ENCODE results near the gene MYH6. TPM values are rescaled to one million over a fixed set of nuclear protein-coding genes. Genes with fewer than 3 reads are reported as not detected.
"Not testable (repeated sequence)": the region's sequence is repeated elsewhere in the genome, so short reads cannot be mapped to it uniquely, and the experiment has no call there.

The MYH6 gene
- total and polyA plus RNA-seq, 12 donors: 76.6 to 7,525 (median 314) TPM

DNA sequence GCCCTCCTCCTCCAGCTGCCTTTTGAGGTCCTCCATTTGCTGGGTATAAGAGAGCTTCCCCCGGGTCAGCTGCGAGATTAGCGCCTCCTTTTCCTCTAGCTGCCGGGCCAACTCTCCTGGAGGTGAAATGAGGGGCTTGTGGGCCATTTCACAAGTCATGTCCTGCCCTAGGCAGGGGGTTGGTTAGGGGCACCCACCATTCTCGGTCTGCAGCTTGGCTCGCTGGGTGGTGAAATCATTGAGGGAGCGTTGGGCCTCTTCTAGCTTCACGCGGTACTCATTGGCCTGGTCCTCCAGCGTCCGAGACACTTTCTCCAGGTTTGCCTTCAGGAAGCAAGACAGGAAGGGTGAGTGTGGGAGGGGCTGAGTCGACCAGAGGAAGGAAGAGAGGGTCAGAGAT is 18.7 kb downstream of the MYH6 start:
- H3K27ac ChIP-seq: no peak overlapping the region
- H3K36me3 ChIP-seq: peaks cover 0 to 94% (median 5%) of the 10 kb centered on the region in 9 donors
- H3K9me3 ChIP-seq: no peaks in the 10 kb centered on the region
- ATAC-seq (peak in 1 of 8 donors; percentile 1), DNase-seq (no peak)
- no peak overlapping the region for H3K4me3 ChIP-seq
- TF ChIP-seq, protein P1, sequence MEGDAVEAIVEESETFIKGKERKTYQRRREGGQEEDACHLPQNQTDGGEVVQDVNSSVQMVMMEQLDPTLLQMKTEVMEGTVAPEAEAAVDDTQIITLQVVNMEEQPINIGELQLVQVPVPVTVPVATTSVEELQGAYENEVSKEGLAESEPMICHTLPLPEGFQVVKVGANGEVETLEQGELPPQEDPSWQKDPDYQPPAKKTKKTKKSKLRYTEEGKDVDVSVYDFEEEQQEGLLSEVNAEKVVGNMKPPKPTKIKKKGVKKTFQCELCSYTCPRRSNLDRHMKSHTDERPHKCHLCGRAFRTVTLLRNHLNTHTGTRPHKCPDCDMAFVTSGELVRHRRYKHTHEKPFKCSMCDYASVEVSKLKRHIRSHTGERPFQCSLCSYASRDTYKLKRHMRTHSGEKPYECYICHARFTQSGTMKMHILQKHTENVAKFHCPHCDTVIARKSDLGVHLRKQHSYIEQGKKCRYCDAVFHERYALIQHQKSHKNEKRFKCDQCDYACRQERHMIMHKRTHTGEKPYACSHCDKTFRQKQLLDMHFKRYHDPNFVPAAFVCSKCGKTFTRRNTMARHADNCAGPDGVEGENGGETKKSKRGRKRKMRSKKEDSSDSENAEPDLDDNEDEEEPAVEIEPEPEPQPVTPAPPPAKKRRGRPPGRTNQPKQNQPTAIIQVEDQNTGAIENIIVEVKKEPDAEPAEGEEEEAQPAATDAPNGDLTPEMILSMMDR (IDR thresholded peaks at IDR 0.05): no peak
- intact Hi-C loops (cut with DNase I): loop anchor here in 2 of 10 donors (10.0 kb wide), 2 partner anchors 65 to 125 kb away; no protein-coding TSS in a partner anchor
- no peaks in the 10 kb centered on the region for H3K27me3 ChIP-seq
- peaks cover 0 to 10% (median 0%) of the 10 kb centered on the region in 9 donors for H3K4me1 ChIP-seq
- WGBS, 2 donors: 58 to 59% methylated on average over 12 of the region's 12 CpGs

DNA sequence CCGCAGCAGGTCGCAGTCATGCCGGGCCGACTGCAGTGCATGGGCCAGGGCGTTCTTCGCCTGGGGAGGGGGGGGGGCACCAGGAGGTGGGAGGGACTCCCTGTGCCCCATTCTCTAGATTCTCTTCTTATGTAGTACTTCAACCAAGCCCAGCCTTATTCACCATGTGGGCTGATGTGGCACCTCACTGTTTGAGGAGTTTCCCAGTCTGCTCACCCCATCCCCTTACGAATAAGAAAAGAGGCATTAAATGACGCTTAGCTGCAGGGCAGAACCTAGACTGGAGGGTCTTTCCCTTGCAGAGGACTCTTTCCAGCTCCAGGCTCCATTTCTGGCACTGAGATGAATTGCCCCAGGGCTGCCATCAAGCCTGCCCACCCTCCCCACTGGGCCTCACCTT is 19.1 kb downstream of the MYH6 start:
- ATAC-seq (no peak), DNase-seq (no peak)
- TF ChIP-seq, protein P1 (IDR thresholded peaks at IDR 0.05): no peak
- 78 to 81% methylated on average over 8 of the region's 8 CpGs for WGBS, 2 donors
- H3K9me3 ChIP-seq: no peaks in the 10 kb centered on the region
- intact Hi-C loops (cut with DNase I): loop anchor here in 2 of 10 donors (10.0 kb wide), 2 partner anchors 66 to 124 kb away; no protein-coding TSS in a partner anchor
- H3K27me3 ChIP-seq: no peaks in the 10 kb centered on the region
- H3K4me3 ChIP-seq: no peak overlapping the region
- no peak overlapping the region for H3K27ac ChIP-seq
- H3K36me3 ChIP-seq: peaks cover 0 to 94% (median 5%) of the 10 kb centered on the region in 9 donors
- H3K4me1 ChIP-seq: peaks cover 0 to 13% (median 0%) of the 10 kb centered on the region in 9 donors

GRCh38 chr14:23387916-23388882 is 19.9 kb downstream of the MYH6 start:
- Histone ChIP-seq H3K36me3 (peaks cover 0 to 92% (median 5%) of the 10 kb centered on the region in 9 donors), H3K4me1 (peaks cover 0 to 13% (median 0%) of the 10 kb centered on the region in 9 donors), H3K27ac (no peak overlapping the region), H3K27me3 (no peaks in the 10 kb centered on the region), H3K4me3 (no peak overlapping the region), H3K9me3 (no peaks in the 10 kb centered on the region)
- DNase-seq: no peak
- WGBS, 2 donors: 66 to 67% methylated on average over 26 of the region's 26 CpGs
- intact Hi-C loops (cut with DNase I): loop anchor here in 2 of 10 donors (10.0 kb wide), 2 partner anchors 67 to 123 kb away; no protein-coding TSS in a partner anchor
- peak in 2 of 8 donors; percentile 2 to 7 for ATAC-seq
- TF ChIP-seq, protein P1 (IDR thresholded peaks at IDR 0.05): no peak

GRCh38 chr14:23386999-23387398 is 21.1 kb downstream of the MYH6 start:
- TF ChIP-seq, protein P1 (IDR thresholded peaks at IDR 0.05): no peak
- peaks cover 0 to 93% (median 8%) of the 10 kb centered on the region in 9 donors for H3K36me3 ChIP-seq
- 83 to 89% methylated on average over 1 of the region's 1 CpG for WGBS, 2 donors

GRCh38 chr14:23386266-23386657 is 21.8 kb downstream of the MYH6 start:
- DNase-seq, H3K27ac ChIP-seq, H3K9me3 ChIP-seq, H3K4me3 ChIP-seq, ATAC-seq, H3K27me3 ChIP-seq: not testable (repeated sequence)
- peaks cover 0 to 23% (median 0%) of the 10 kb centered on the region in 9 donors for H3K4me1 ChIP-seq
- H3K36me3 ChIP-seq: peaks cover 0 to 93% (median 8%) of the 10 kb centered on the region in 9 donors
- 71 to 77% methylated on average over 14 to 17 of the region's 17 CpGs for WGBS, 2 donors
- intact Hi-C loops (cut with DNase I): loop anchor here in 2 of 10 donors (10.0 kb wide), 2 partner anchors 69 to 121 kb away; no protein-coding TSS in a partner anchor

More at GRCh38 chr14:23386999-23387398, 21.1 kb downstream of the MYH6 start:
- H3K9me3 ChIP-seq: no peaks in the 10 kb centered on the region
- H3K4me3 ChIP-seq: no peak overlapping the region
- no peaks in the 10 kb centered on the region for H3K27me3 ChIP-seq
- H3K27ac ChIP-seq: no peak overlapping the region
- intact Hi-C loops (cut with DNase I): loop anchor here in 2 of 10 donors (10.0 kb wide), 2 partner anchors 68 to 122 kb away; no protein-coding TSS in a partner anchor
- no peak for ATAC-seq
- no peak for DNase-seq
- peaks cover 0 to 18% (median 0%) of the 10 kb centered on the region in 9 donors for H3K4me1 ChIP-seq

All from heart right ventricle (tissue), 16 donors.